Natural killer cell (primary cell): ENCODE data around the gene MOBP. TPM values are rescaled to one million over a fixed set of nuclear protein-coding genes. Genes with fewer than 3 reads are reported as not detected.

Experiments
- ATAC-seq, 3 donors: fragments of 150-1000 bp in 2 of 3; fragments of 200-7000 bp in 1 of 3; cut with Tn5 transposase; 1 replicate in 1 of 3; 2 replicates in 2 of 3; pipeline ENCODE4 v1.10.0; 2021; ENCODE audit warnings: mild to moderate bottlenecking in 2 of 3, moderate library complexity in 2 of 3
- DNase-seq, 2 donors: peaks; one replicate each; pipeline versions ENCODE4 v3.0.0 to v3.0.0-alpha.2; 2013 to 2021; ENCODE audit warnings: mixed read lengths in 1 of 2
- H3K27ac ChIP-seq: one replicate; pipeline ENCODE4 v1.5.1; 2013; ENCODE audit warnings: mild to moderate bottlenecking, low read length
- H3K27me3 ChIP-seq: one replicate; pipeline ENCODE4 v1.6.1; 2013; ENCODE audit warnings: low read length; ENCODE audit not compliant: control insufficient read depth, insufficient read depth
- H3K36me3 ChIP-seq: one replicate; pipeline ENCODE4 v1.6.1; 2013; ENCODE audit warnings: low read length; ENCODE audit not compliant: control insufficient read depth, insufficient read depth
- H3K4me1 ChIP-seq: one replicate; pipeline ENCODE4 v1.6.1; 2013; ENCODE audit warnings: low read length; ENCODE audit not compliant: control insufficient read depth, insufficient read depth
- H3K4me3 ChIP-seq: one replicate; pipeline ENCODE4 v1.5.1; 2013; ENCODE audit warnings: low read length
- H3K9me3 ChIP-seq: one replicate; pipeline ENCODE4 v1.6.1; 2013; ENCODE audit warnings: low read length; ENCODE audit not compliant: control insufficient read depth, insufficient read depth
- H3K27ac Mint-ChIP-seq, 2 donors: one replicate each; pipeline ENCODE4 v1.8.0; 2022; ENCODE audit warnings: mild to moderate bottlenecking in 2 of 2, mixed read lengths in 2 of 2, moderate library complexity in 1 of 2
- H3K27me3 Mint-ChIP-seq, 2 donors: one replicate each; pipeline ENCODE4 v1.8.0; 2022; ENCODE audit warnings: low read depth in 2 of 2, mixed read lengths in 2 of 2
- H3K36me3 Mint-ChIP-seq: one replicate; pipeline ENCODE4 v1.8.0; 2022; ENCODE audit warnings: mixed read lengths
- H3K4me1 Mint-ChIP-seq, 2 donors: one replicate each; pipeline ENCODE4 v1.8.0; 2022; ENCODE audit warnings: mixed read lengths in 2 of 2
- H3K4me3 Mint-ChIP-seq: one replicate; pipeline ENCODE4 v1.8.0; 2022; ENCODE audit warnings: mild to moderate bottlenecking, moderate library complexity, mixed read lengths
- H3K9me3 Mint-ChIP-seq, 2 donors: one replicate each; pipeline ENCODE4 v1.8.0; 2022; ENCODE audit warnings: mixed read lengths in 2 of 2
- CTCF ChIP-seq: fragments of 200-600 bp; IDR thresholded peaks from one replicate; pipeline ENCODE4 v1.8.0; 2022; ENCODE audit warnings: antibody characterized with exemption
- WGBS: methylation state at CpG from one replicate; pipeline ENCODE4 v1.1.7; 2013; ENCODE audit warnings: missing lambda C conversion rate; ENCODE audit not compliant: insufficient coverage; 5-methylcytosine and 5-hydroxymethylcytosine counted together
- intact Hi-C: fragments of 100-400 bp; cut with micrococcal nuclease; formaldehyde crosslinking; loops from one replicate; pipeline ENCODE4 v1.14.2; 2022
- total RNA-seq, 4 donors: library from RNA; stranded (reverse); fragments of 120-200 nt in 1 of 4; gene quantifications; one replicate each; pipeline versions ENCODE4 v1.2.3 to v1.2.4, GENCODE V29; 2013 to 2022

The MOBP gene
- total RNA-seq, 3 donors from 2014 or later (not counting 1 experiment from before 2014, with no cell fraction given), result not detected

- no peak for TF ChIP-seq CTCF
- Histone ChIP-seq H3K27me3 (no peaks in the 10 kb centered on the region), H3K27ac (no peak overlapping the region), H3K4me3 (no peak overlapping the region), H3K4me1 (no peaks in the 10 kb centered on the region), H3K36me3 (no peaks in the 10 kb centered on the region), H3K9me3 (no peaks in the 10 kb centered on the region)
- Mint-ChIP-seq H3K4me3 (no peak overlapping the region), H3K27me3 (peaks cover 20 to 21% of the 10 kb centered on the region in 2 donors), H3K9me3 (no peaks in the 10 kb centered on the region), H3K27ac (no peak overlapping the region), H3K4me1 (no peaks in the 10 kb centered on the region), H3K36me3 (no peaks in the 10 kb centered on the region)
- intact Hi-C loops, result no loop called here
- WGBS, result no CpG with 5 or more reads among the region's 1 CpG
- no peak for ATAC-seq
- no peak for DNase-seq
Observed at GRCh38 chr3:39532777-39533176, 65.3 kb downstream of the MOBP start.

- TF ChIP-seq CTCF, result no peak
- intact Hi-C loops, result no loop called here
- Mint-ChIP-seq H3K27me3 (peaks cover 20 to 21% of the 10 kb centered on the region in 2 donors), H3K4me1 (no peaks in the 10 kb centered on the region), H3K36me3 (no peaks in the 10 kb centered on the region), H3K9me3 (no peaks in the 10 kb centered on the region), H3K27ac (no peak overlapping the region), H3K4me3 (no peak overlapping the region)
- Histone ChIP-seq H3K27ac (no peak overlapping the region), H3K4me3 (no peak overlapping the region), H3K4me1 (no peaks in the 10 kb centered on the region), H3K36me3 (no peaks in the 10 kb centered on the region), H3K9me3 (no peaks in the 10 kb centered on the region), H3K27me3 (no peaks in the 10 kb centered on the region)
- ATAC-seq (no peak), DNase-seq (no peak)
- no CpG with 5 or more reads among the region's 2 CpGs for WGBS
Observed at GRCh38 chr3:39533226-39533625, 65.7 kb downstream of the MOBP start.

GRCh38 chr3:39540162-39540921, 72.9 kb downstream of the MOBP start:
- no peak overlapping the region for H3K4me3 ChIP-seq
- no peak overlapping the region for H3K4me3 Mint-ChIP-seq
- no peaks in the 10 kb centered on the region for H3K36me3 Mint-ChIP-seq
- H3K27ac Mint-ChIP-seq, result no peak overlapping the region
- intact Hi-C loops, result no loop called here
- peaks cover 0 to 7% of the 10 kb centered on the region in 2 donors for H3K27me3 Mint-ChIP-seq
- no peak for DNase-seq
- H3K36me3 ChIP-seq, result no peaks in the 10 kb centered on the region
- no peak for TF ChIP-seq CTCF
- WGBS, result 36% methylated on average over 1 of the region's 1 CpG
- H3K9me3 ChIP-seq, result no peaks in the 10 kb centered on the region
- H3K27me3 ChIP-seq, result no peaks in the 10 kb centered on the region
- H3K27ac ChIP-seq, result no peak overlapping the region
- H3K4me1 Mint-ChIP-seq, result no peaks in the 10 kb centered on the region
- no peaks in the 10 kb centered on the region for H3K9me3 Mint-ChIP-seq
- ATAC-seq, result no peak
- no peaks in the 10 kb centered on the region for H3K4me1 ChIP-seq

- H3K4me3 ChIP-seq, result no peak overlapping the region
- intact Hi-C loops, result no loop called here
- no peaks in the 10 kb centered on the region for H3K36me3 ChIP-seq
- no peak overlapping the region for H3K4me3 Mint-ChIP-seq
- no peaks in the 10 kb centered on the region for H3K27me3 ChIP-seq
- ATAC-seq (no peak), DNase-seq (no peak)
- no peaks in the 10 kb centered on the region for H3K36me3 Mint-ChIP-seq
- TF ChIP-seq CTCF, result no peak
- no peaks in the 10 kb centered on the region for H3K4me1 ChIP-seq
- H3K9me3 Mint-ChIP-seq, result no peaks in the 10 kb centered on the region
- H3K9me3 ChIP-seq, result no peaks in the 10 kb centered on the region
- no peak overlapping the region for H3K27ac Mint-ChIP-seq
- H3K27ac ChIP-seq, result no peak overlapping the region
- H3K4me1 Mint-ChIP-seq, result no peaks in the 10 kb centered on the region
- H3K27me3 Mint-ChIP-seq, result peaks cover 0 to 4% of the 10 kb centered on the region in 2 donors
- WGBS, result 89% methylated on average over 3 of the region's 3 CpGs
Observed at GRCh38 chr3:39541442-39541841, 74.0 kb downstream of the MOBP start.
